Fibroblast of villous mesenchyme (primary cell): Measurements from ENCODE around the gene DCTD. TPM values are rescaled to one million over a fixed set of nuclear protein-coding genes. Genes with fewer than 3 reads are reported as not detected.

Experiments
- DNase-seq: peaks from one replicate; pipeline ENCODE4 v3.0.0-alpha.2; 2010; ENCODE audit warnings: low read depth
- H3K4me3 ChIP-seq: 2 replicates; pipeline ENCODE4 v1.5.1; 2011; ENCODE audit warnings: low read depth, mild to moderate bottlenecking, low read length
- total RNA-seq: library from RNA; depleted of rRNA; stranded (reverse); fragments of >200 nt; gene quantifications from 2 replicates; pipeline ENCODE4 v1.2.3, GENCODE V29; 2012
- TF ChIP-seq, protein P1 (sequence below): IDR thresholded peaks from 2 replicates; pipeline ENCODE4 v1.5.1; 2012; ENCODE audit warnings: low read depth, mild to moderate bottlenecking, low read length; ENCODE audit not compliant: insufficient read depth

Gene DCTD
- total RNA-seq, 1 donor: 116 TPM

DNA sequence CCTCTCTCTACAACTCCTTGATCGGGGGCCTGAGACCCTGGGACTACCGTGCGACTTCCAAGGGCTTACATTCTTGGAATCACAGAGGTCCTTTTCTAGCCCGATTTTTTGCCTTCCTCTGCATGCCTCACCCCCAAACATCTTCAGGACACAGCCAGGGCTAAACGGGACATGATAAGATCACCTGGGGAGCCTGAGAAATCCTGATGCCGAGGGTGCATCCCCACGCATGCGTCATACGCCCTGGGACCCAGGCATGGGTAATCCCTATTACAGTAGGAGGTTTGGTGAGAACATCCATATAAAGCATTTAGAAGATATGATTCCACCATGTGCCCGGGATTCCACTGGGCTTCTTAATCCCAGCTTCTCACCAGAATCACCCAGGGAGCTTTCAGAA, 77.1 kb downstream of the DCTD start:
- TF ChIP-seq, protein P1, sequence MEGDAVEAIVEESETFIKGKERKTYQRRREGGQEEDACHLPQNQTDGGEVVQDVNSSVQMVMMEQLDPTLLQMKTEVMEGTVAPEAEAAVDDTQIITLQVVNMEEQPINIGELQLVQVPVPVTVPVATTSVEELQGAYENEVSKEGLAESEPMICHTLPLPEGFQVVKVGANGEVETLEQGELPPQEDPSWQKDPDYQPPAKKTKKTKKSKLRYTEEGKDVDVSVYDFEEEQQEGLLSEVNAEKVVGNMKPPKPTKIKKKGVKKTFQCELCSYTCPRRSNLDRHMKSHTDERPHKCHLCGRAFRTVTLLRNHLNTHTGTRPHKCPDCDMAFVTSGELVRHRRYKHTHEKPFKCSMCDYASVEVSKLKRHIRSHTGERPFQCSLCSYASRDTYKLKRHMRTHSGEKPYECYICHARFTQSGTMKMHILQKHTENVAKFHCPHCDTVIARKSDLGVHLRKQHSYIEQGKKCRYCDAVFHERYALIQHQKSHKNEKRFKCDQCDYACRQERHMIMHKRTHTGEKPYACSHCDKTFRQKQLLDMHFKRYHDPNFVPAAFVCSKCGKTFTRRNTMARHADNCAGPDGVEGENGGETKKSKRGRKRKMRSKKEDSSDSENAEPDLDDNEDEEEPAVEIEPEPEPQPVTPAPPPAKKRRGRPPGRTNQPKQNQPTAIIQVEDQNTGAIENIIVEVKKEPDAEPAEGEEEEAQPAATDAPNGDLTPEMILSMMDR: no peak
- H3K4me3 ChIP-seq: no peak overlapping the region
- no peak for DNase-seq

Other genes starting within 250 kb of the DCTD start
- gene WWC2, start 181.9 kb upstream of the DCTD start, total RNA-seq: 42.2 and 100 TPM in 2 replicates